ENCODE data around the gene GPRASP3.
A peak's percentile ranks its signal among the peaks of the same experiment; 100 is the strongest.

GPRASP3 gene

GRCh38 chrX:102765217-102765616 lies 44.7 kb downstream of the GPRASP3 start:
- DNase-seq (ENCODE audit: low spot score), result no peak

- DNase-seq (ENCODE audit: low spot score), result no peak
Observed at GRCh38 chrX:102765809-102766208, 45.3 kb downstream of the GPRASP3 start.

- no peak for DNase-seq (ENCODE audit: low spot score)
Observed at GRCh38 chrX:102767287-102767686, 46.7 kb downstream of the GPRASP3 start.

DNA sequence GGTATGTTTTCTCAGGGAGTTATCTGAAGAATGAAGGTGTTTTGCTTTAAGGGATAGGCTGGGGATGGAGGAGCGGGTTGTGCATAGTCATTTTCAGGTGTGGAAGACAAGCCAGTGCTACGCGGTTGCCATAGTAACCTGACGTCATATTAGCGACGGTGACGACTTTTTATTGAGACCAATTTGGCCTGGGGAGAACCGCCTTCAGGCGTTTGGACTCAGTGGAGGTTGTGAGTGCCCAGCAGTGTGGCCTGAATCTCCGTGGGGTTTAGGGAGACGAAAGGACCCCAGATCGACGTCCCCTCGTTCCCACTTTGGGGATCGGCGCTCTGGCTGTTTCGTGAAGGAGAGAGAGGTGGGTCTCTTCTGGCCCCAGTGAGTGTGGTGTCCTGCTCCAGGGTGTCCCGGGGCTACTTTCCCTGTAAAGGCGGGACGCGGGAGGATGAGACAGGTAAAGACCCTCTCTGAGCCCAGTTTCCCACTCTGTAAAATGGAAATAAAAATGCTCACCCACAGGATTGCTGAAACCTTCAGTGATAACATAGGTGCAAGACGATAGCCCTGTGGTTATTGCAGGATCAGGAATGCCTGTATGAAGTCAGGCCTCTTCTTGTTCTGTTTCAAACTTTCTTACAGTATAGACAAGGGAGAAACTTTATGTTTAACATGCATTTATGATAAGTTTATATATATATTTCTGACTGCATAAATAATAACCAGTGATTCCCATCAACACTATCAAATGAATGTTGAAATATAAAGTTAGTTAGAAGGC lies 48.6 kb downstream of the GPRASP3 start:
- peak; percentile 84 for DNase-seq (ENCODE audit: low spot score)

Measured in CD4-positive, alpha-beta T cell treated with Interleukin-15 for 4 hours (primary cell).